DMS153 treated with DMSO at 0.1 percent for 48 hours (cell line): Measurements from ENCODE around the gene UMAD1.
"Not testable (repeated sequence)": the region's sequence is repeated elsewhere in the genome, so short reads cannot be mapped to it uniquely, and the experiment has no call there.

ENCODE experiments used
- DNase-seq: peaks from one replicate; lab custom pipeline; 2025; ENCODE audit not compliant: unreplicated experiment; lab: John Stamatoyannopoulos, UW

UMAD1 gene

DNA sequence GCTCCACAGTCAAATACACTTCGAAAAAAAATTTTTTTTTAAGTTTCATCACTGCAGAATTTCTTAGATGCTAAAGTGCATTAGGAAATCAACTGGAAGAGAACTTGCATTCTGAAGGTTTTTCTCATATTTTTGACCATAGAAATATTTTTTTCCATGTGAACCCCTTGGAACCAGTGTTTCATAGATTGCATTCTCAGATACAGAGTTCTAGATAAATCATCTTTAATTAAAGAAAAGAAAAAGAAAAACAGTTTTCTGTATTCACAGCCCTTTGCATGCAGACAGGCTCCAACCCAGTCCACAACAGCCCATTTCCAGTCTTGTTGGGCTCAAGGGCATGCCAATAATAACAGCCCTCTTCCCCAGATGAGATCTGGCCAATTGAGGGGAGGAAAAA, 153.4 kb downstream of the UMAD1 start:
- no peak for DNase-seq

DNA sequence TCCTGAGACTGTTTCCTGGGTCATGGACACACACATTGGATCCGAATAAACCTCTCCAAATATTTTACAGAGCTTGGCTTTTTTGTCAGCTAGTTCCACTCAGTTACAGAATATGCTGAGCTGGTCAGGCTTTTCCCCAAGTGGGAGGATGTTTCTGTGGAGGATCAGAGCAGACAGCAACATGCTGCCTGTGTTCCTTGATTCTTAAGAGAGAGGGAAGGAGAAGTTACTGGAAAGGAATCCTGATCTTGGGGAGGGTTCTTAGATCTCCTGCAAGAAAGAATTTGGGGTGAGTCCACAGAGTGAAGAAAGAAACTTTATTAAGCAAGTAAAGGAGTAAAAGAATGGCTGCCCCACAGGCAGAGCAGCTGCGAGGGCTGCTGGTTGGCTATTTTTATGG, 154.7 kb downstream of the UMAD1 start:
- no peak for DNase-seq

DNA sequence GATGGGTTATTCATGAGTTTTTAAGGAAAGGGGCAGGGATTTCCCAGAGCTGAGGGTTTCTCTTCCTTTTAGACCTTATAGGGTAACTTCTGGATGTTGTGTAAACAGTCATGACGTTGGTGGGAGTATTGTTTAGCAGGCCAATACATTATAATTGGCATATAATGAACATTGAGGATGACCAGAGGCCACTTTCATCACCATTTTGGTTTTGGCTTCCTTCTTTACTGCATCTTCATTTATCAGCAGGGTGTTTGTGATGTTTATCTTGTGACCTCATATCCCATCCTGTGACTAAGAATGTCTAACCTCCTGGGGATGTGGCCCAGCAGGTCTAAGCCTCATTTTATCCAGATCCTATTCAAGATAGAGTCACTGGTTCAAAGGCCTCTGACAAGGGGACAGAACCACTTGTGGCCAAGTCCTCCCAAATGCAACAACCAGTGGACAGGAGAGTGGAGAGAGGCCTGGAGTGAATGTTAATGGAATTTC, 155.1 kb downstream of the UMAD1 start:
- DNase-seq: no peak

DNA sequence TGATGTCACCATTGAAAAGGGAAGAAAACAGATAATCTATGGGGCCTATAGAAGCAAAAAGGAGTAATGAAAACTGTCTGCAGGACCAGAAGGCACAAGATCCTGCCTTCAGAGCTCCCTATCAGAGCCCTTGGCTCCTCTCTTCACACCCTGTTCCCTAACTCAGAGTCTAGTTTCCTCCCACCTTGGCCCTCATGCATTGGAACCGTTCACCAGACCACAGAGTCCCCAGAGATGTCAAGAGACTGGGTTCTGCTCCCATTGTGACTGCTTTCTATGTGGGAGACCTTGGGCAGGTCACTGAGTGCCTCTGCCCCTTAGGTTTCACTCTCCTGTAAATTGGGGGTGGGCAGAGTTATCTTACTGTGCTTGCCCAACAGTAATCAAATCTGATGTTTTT, 158.0 kb downstream of the UMAD1 start:
- DNase-seq: no peak

DNA sequence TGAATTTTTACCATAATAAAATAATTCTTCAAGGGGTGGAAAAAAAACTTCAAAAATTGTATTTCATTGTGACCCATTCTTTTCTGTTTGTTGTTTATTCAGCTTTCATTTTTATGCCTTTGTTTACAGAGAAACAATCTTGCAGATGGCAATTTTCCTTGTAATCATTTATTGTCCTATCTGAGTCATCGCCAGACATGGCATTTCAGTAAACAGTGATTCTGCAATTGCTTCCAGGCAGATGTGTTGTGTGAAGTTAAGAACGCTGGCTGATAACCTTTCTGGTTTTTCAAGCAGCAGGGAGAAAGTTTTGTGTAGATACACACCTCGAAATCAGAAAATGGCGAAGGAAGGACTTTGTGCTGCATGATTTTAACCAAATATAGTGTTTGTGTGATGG, 158.6 kb downstream of the UMAD1 start:
- peak; percentile 28 for DNase-seq

DNA sequence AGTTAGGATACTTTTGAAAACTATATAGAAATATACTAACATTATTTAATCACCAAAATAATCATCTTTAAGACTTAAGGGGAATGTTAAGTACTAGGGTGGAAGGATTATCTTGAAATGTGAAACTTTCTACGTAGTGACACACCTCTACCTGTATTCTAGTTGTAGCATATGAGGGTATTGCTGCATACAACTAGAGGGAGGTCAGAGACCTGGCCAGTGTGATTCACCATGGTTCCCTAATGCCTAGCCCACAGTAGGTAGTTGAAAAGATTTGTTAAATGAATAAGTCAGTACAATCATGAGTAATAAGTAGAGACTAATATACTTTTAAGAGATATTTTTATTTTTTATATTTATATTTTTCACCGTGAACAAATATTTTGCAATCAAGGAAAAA, 162.0 kb downstream of the UMAD1 start:
- no peak for DNase-seq

DNA sequence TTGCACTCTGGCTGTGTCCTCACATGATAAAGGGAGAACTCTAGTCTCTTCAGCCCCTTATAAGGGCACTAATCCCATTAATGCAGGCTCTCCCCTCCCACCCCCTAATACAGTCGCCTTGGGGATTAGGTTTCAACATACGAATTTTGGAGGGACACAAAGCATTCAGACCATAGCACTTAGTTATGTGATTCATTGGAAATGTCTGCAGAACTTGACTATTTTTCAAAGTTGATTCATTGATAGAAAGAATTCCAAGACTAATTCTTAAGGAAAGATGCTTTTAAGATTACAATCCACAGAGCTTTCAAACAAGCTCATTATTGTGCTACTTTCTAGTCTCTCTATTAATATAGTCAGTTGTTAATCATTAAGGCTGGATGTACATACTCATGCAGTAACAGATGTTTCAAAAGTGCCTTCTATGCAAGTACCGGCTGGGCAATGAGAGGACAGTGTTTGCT, 163.2 kb downstream of the UMAD1 start:
- DNase-seq: no peak

DNA sequence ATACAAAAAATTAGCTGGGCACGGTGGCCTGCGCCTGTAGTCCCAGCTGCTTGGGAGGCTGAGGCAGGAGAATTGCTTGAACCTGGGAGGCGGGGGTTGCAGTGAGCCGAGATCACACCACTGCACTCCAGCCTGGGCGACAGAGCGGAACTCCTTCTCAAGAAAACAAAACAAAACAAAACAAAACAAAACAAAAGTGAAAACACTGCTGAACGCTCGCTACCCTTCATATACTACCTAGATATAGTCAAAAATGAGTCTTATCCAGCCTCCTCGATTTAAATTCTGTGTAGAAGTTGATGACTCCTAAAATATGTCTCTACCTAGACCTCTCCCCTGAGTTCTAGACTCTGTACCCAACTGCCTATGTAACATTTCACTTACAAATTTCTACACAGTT, 164.3 kb downstream of the UMAD1 start:
- not testable (repeated sequence) for DNase-seq

DNA sequence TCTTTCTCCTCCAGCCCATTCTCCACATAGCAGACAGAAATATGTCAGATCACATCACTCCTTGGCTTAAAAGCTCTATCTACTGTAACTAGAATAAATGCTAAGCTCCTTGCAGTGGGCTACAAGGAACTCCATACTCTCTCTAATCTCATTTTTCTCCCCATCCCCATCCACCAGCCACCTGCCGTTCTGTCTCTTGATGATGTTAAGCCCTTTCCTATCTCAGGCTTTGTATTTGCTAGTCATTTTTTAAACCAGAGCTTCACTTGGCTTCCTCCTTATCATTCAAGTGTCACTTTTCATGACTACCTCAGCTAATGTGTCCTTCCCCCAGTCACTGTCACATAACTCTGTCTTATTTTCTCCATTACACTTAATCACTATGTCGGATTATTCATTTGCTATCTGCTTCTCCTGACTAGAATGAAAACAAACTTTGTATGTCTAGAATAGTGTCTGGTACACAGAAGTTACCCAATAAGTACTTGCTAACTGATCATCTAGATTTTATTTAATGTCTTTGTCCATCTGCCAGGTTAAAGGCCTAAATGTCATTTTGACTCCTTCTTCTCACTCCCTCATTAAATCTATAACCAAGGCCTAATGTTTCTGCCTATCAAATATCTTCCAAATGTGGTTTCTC, 165.1 kb downstream of the UMAD1 start:
- DNase-seq: no peak

DNA sequence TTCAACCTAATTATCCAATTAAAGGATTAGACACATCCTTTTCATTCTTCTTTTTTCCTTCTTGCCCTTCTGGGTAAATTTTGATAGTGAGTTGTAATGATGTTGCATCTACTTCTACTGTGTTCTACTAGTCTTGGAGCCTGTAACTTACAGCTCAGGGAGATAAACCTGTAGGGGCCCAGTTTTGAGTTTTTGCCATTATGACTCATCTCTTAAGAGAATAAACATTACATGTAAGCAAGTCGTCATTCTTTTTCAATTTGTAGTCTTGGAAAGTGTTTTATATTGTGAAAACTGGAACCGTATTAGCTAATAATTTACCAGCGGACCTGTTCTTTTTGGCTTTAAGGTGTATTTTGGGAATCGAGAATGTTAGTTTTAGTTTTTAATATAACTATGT, 167.6 kb downstream of the UMAD1 start:
- DNase-seq: no peak

DNA sequence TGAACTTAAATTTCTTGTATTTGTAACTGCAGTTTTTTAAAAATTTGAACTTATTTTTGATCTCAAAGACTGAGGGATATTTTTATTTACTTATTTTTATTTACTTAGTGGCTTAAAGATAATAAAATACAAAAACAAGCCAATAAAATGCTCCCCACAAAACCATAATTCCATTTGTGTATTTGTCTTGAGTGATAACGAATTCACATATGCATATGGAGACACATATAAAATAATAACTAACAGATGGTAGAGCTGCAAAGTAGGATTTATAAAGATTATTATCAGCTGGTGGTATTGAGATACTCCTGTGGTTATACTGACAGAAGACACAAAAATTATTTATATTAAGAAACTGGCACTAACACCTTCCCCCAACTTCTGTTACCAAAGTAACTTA, 168.1 kb downstream of the UMAD1 start:
- DNase-seq: no peak

DNA sequence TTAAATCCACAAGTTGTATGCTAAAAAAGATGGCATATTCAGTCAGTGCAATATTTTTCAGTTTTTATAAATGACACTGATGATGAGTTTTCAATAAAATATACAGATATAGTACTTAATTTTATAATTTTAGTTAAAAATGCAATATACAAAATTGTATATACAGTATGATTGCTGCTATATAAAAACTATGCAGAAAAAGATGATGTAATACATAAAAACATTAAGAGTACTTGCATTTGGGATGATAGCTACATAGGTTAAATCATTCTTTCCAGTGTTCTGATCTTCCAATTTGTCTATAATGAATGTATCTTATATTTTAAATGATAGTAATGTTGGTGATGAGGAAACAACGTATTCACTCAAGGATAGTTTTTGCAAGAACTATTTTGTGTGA, 169.8 kb downstream of the UMAD1 start:
- no peak for DNase-seq

DNA sequence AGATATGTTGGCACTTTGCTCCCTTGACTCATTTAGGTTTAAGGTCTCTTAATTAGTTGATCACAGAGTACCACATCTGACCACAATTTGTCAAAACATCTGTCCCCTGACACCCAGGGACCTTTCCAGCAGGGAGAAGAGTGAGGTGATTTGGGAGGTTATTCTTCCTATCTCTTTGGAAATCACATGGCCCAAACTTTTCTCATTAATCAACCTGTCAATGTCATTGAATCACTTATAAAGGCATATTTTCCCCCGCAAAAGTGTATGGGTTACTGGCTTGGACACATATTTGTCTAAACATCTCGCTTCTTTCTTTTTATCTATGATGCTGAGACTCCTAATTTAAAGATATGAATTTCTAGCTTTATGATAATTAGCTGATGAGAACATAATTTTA, 170.3 kb downstream of the UMAD1 start:
- no peak for DNase-seq

DNA sequence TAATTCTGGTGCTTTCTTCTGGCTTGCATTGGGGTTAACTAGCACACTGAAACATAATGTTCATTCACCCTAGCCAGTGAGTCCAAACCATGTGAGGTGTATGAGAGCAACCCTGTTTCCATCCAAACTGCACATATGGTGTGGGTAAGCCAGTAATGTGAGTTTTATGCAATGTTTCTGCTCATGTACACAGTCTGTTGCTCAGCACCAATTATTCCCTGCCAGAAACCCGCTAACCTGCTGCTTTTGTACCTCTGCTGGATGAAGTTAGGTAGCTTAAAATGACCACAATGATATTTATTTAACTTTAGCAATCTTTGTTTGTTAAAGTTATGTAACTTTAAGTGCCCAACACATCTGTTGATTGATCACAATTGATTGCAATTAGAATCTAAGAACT, 171.6 kb downstream of the UMAD1 start:
- no peak for DNase-seq

DNA sequence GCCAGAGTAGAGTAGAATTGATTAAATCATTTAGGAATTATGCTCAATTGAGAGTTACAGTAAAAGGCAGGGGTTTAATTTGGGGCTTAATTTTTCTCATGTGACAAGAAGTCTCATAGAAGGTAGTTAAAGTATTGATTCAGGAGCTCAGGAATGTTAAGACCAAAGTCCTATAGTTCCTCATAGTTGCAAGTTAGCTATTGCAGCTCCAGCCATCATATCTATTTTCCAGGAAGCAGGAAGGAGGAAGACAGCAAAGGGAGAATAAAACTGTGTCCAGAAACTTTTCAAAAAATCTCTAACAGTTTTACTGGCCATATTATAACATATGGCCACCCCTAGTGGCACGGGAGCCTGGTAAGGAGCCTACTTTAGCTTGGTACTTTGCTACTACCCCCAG, 174.8 kb downstream of the UMAD1 start:
- DNase-seq: no peak

DNA sequence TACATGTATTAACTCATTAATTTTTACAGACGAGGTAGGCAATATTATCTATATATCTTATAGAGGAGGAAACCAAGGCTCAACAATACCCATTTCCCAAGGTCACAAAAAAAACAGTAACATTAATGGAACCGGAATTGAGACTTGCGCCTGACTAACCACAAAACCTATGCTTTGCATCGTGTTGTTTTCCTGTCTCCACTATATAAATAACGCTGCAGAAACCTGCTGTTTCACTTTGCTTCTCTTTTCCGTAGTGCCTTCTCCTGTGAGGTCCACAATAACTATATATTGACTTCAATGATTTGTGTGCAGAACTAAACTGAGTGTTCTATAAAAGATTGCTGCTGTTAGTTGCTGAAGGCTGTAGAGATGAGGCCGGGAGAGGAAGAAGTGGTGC, 175.5 kb downstream of the UMAD1 start:
- DNase-seq: no peak

DNA sequence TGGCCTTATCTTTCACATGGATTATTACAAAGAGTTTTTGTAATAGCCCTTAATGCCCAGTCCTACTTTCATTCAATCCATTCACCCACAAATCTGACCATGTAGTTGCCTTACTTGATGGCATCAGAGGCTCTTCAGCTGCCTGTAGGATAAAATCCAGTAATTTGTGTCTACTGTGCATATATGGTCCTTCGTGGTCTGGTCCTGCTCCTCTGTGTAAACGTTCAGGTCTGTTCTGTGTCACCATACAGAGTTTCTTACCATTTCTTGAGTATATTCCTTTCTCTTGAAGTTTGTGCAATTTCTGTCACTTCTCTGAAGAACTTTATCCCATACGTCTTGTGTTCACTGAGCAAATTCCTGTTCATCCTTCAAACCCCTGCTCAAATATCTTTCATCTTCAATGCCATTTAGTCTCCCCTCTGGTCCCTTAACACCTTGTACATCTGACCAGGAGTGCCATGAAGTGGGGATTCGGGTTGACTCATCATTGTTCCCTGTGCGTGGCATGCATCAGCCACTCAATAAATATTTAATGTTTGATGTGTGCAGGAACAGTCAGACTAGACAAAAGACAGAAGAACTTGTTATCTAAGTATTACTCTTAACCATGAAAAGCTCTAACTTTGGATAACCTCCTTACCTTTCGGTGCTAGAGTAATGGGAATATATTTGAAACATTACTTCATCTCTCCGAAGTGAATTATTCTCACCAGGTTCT, 176.4 kb downstream of the UMAD1 start:
- no peak for DNase-seq

DNA sequence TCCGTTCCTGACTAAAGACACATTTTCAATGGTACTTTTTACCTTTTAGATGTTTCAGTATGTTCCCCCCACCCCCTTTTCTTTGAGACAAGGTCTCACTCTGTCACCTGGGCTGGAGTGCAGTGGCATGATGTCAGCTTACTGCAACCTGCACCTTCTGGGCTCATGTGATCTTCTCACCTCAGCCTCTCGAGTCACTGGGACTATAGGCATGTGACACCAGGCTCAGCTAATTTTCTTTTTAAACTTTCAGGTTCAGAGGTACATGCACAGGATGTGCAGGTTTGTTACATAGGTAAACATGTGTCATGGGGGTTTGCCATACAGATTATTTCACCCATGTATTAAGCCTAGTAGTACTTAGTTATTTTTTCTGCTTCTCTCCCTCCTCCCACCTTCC, 177.2 kb downstream of the UMAD1 start:
- no peak for DNase-seq

DNA sequence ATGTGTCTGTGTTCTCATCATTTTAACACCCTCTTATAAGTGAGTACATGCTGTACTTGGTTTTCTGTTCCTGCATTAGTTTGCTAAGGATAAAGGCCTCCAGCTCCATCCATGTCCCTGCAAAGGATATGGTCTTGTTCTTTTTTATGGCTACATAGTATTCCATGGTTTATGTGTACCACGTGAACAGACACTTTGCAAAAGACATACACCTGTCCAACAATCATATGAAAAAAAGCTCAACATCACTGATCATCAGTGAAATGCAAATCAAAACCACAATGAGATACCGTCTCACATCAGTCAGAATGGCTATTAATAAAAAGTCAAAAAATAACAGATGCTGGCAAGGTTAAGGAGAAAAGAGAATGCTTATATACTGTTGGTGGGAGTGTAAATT, 177.6 kb downstream of the UMAD1 start:
- not testable (repeated sequence) for DNase-seq

DNA sequence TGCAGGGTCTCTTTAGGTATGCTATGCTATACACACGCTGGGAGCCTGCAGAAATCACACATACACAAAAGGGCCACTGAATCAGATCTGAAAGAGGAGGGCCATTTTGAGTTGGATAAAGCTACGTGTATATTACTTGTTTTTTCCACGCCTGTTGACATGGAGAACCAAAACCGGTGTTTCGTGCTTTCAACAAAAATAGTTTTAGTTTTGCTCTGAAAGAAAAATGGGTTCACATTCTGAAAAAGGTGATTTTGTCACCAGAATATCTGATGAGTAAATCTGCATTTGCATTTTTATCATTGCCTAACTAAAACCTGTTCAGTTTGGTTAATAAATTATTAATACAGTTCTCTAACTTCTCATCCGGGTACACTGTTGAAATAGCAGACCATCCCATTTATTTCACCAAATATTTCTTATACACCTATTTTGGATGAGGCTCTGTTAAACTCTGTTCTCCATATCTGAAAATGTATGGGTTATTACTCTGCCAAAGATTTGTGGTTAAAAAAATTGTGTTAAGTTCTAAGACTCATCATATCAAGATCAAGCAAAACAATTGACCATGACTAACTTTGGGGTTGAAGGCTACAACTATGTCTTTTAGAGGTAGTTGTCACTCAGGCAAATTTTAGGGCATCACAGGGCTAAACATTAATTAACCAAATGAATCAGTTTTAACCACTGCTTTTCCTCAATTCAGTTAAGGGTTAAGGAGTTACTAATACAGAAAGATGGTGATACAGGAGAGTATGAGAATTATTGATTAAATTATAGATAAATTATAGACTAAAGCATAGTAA, 179.1 kb downstream of the UMAD1 start:
- no peak for DNase-seq

DNA sequence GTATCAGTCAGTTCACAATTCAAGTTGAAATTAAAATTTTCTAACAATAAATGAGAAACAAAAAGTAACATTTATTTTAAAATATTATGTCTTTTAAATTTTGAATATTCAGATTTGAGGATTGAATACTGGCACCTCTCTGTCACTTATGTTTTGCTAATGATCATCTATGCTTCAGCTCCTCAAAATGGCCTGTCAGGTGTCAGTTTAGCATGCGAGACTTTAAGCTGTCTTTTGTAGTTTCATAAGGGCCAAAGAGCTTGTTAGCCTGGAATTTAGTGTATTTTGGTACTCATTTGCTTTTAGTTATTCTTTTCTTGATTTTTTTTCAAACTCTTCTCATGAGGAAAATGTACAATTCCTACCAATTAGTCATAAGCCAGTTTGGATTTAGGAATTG, 179.9 kb downstream of the UMAD1 start:
- DNase-seq: no peak

DNA sequence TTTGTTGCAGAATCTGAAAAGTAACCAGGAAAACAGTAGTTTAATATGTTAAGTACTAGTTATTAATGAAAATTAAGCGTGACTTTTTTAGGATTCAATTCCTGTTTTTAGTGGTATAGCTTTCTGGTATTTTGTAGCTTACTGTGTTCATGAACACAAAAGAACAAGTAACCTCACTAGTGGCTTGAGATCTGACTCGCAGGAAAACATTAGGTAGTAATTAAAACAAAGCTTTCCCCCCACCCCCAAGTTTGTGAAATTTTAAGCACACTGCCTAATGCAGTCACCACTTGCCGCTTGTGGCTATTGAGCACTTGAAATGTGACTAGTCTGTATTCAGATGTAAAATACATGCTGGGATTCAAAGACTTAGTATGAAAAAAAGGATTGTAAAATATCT, 180.4 kb downstream of the UMAD1 start:
- DNase-seq: no peak
